ENCODE results near the gene TMED4.

TMED4 gene

GRCh38 chr7:44536090-44536489, 45.9 kb downstream of the TMED4 start:
- peak in 1 of 2 donors; percentile 42 for DNase-seq
- Histone ChIP-seq H3K4me1 (no peaks in the 10 kb centered on the region), H3K27ac (no peak overlapping the region), H3K36me3 (peaks cover 0 to 4% (median 0%) of the 10 kb centered on the region in 3 donors), H3K27me3 (no peaks in the 10 kb centered on the region), H3K4me3 (no peak overlapping the region), H3K9me3 (no peaks in the 10 kb centered on the region)
- no peak for TF ChIP-seq CTCF (IDR thresholded peaks at IDR 0.05)
- intact Hi-C loops (cut with DNase I; ENCODE audit: low total_unique reads), result no loop called here

- H3K4me3 ChIP-seq, result no peak overlapping the region
- H3K27me3 ChIP-seq, result no peaks in the 10 kb centered on the region
- intact Hi-C loops (cut with DNase I; ENCODE audit: low total_unique reads), result no loop called here
- no peak for TF ChIP-seq CTCF (IDR thresholded peaks at IDR 0.05)
- H3K36me3 ChIP-seq, result peaks cover 0 to 4% (median 0%) of the 10 kb centered on the region in 3 donors
- no peaks in the 10 kb centered on the region for H3K4me1 ChIP-seq
- peak in 1 of 2 donors; percentile 58 for DNase-seq
- no peak overlapping the region for H3K27ac ChIP-seq
- no peaks in the 10 kb centered on the region for H3K9me3 ChIP-seq
Measured at GRCh38 chr7:44535348-44536064, 46.5 kb downstream of the TMED4 start.

GRCh38 chr7:44534501-44534900, 47.5 kb downstream of the TMED4 start:
- no peaks in the 10 kb centered on the region for H3K27me3 ChIP-seq
- H3K4me3 ChIP-seq, result no peak overlapping the region
- H3K27ac ChIP-seq, result no peak overlapping the region
- no peaks in the 10 kb centered on the region for H3K4me1 ChIP-seq
- DNase-seq, result no peak
- TF ChIP-seq CTCF (IDR thresholded peaks at IDR 0.05), result peak; percentile 7 to 28
- no peaks in the 10 kb centered on the region for H3K9me3 ChIP-seq
- peaks cover 0 to 4% (median 0%) of the 10 kb centered on the region in 3 donors for H3K36me3 ChIP-seq
- intact Hi-C loops (cut with DNase I; ENCODE audit: low total_unique reads), result no loop called here

GRCh38 chr7:44534087-44534486, 47.9 kb downstream of the TMED4 start:
- DNase-seq, result no peak
- no peak for TF ChIP-seq CTCF (IDR thresholded peaks at IDR 0.05)
- peaks cover 0 to 4% (median 0%) of the 10 kb centered on the region in 3 donors for H3K36me3 ChIP-seq
- no peaks in the 10 kb centered on the region for H3K27me3 ChIP-seq
- H3K4me3 ChIP-seq, result no peak overlapping the region
- intact Hi-C loops (cut with DNase I; ENCODE audit: low total_unique reads), result no loop called here
- no peak overlapping the region for H3K27ac ChIP-seq
- H3K9me3 ChIP-seq, result no peaks in the 10 kb centered on the region
- H3K4me1 ChIP-seq, result no peaks in the 10 kb centered on the region

- Histone ChIP-seq H3K4me1 (no peaks in the 10 kb centered on the region), H3K9me3 (no peaks in the 10 kb centered on the region), H3K27ac (no peak overlapping the region), H3K27me3 (no peaks in the 10 kb centered on the region), H3K36me3 (no peaks in the 10 kb centered on the region), H3K4me3 (no peak overlapping the region)
- TF ChIP-seq CTCF (IDR thresholded peaks at IDR 0.05), result no peak
- peak in 1 of 2 donors; percentile 61 for DNase-seq
- intact Hi-C loops (cut with DNase I; ENCODE audit: low total_unique reads), result no loop called here
Measured at GRCh38 chr7:44533301-44534055, 48.6 kb downstream of the TMED4 start.

All from tibial artery (tissue), 4 donors.